SK-N-SH (cell line): ENCODE data around the gene GPC5. TPM values are rescaled to one million over a fixed set of nuclear protein-coding genes. Genes with fewer than 3 reads are reported as not detected.

ENCODE experiments used
- CTCF ChIA-PET: fragments of 300-600, 350-600 bp; formaldehyde crosslinking; extraction: SDS; loops from one replicate; lab custom pipeline; 2021; lab: Yijun Ruan, JAX
- POLR2A ChIA-PET: fragments of 350-600 bp; sonication (Branson Sonifier 250); formaldehyde crosslinking; extraction: SDS; loops from one replicate; lab custom pipeline; 2020; ENCODE audit warnings: antibody characterized with exemption, inconsistent platforms; lab: Yijun Ruan, JAX
- DNase-seq: peaks from one replicate; pipeline ENCODE4 v3.0.0; 2012
- H2AFZ ChIP-seq: fragments of 200-600 bp; sonication (generic); 2 replicates; pipeline ENCODE4 v1.8.1; 2016; ENCODE audit warnings: antibody characterized with exemption, mild to moderate bottlenecking, low read depth
- H3F3A ChIP-seq: fragments of 200-600 bp; sonication (generic); replicated peaks from 2 replicates; pipeline ENCODE3; 2016; ENCODE audit warnings: antibody characterized with exemption, mild to moderate bottlenecking; ENCODE audit not compliant: insufficient read depth
- H3K27ac ChIP-seq, 2 experiments: fragments of 200-500 bp in 1 of 2; fragments of 200-600 bp in 1 of 2; sonication (Bioruptor generic) in 1 of 2; sonication (generic), shearing (Covaris generic) in 1 of 2; 2 replicates each; pipeline versions ENCODE4 v1.5.1 to v1.6.1; 2014 to 2016; ENCODE audit warnings: low read depth in 2 of 2, inconsistent platforms in 1 of 2, low read length in 1 of 2, mild to moderate bottlenecking in 1 of 2, mixed read lengths in 1 of 2
- H3K27me3 ChIP-seq: fragments of 200-600 bp; sonication (generic), shearing (Covaris generic); 2 replicates; pipeline ENCODE4 v1.6.1; 2016; ENCODE audit warnings: mixed run types; ENCODE audit not compliant: insufficient read depth
- H3K36me3 ChIP-seq, 2 experiments: fragments of 200-500 bp in 1 of 2; fragments of 200-600 bp in 1 of 2; sonication (Bioruptor generic) in 1 of 2; sonication (generic) in 1 of 2; replicated peaks in 1 of 2; 2 replicates each; pipeline versions ENCODE3 to v1.5.1; 2014 to 2016; ENCODE audit warnings: low read length in 1 of 2, mild to moderate bottlenecking in 1 of 2; ENCODE audit not compliant: insufficient read depth in 2 of 2, control insufficient read depth in 1 of 2
- H3K4me1 ChIP-seq, 2 experiments: fragments of 200-500 bp in 1 of 2; fragments of 200-600 bp in 1 of 2; sonication (Bioruptor generic) in 1 of 2; sonication (generic), shearing (Covaris generic) in 1 of 2; 2 replicates each; pipeline versions ENCODE4 v1.5.1 to v1.6.1; 2014 to 2016; ENCODE audit warnings: low read depth in 1 of 2, low read length in 1 of 2, mixed run types in 1 of 2; ENCODE audit not compliant: insufficient read depth in 2 of 2, control insufficient read depth in 1 of 2
- H3K4me2 ChIP-seq: fragments of 200-600 bp; sonication (generic), shearing (Covaris generic); 2 replicates; pipeline ENCODE4 v1.6.1; 2017; ENCODE audit warnings: mixed run types
- H3K4me3 ChIP-seq, 2 experiments: fragments of 200-500 bp in 1 of 2; fragments of 200-600 bp in 1 of 2; sonication (Bioruptor generic) in 1 of 2; sonication (generic), shearing (Covaris generic) in 1 of 2; 2 replicates each; pipeline versions ENCODE4 v1.5.1 to v1.8.1; 2014 to 2016; ENCODE audit warnings: low read depth in 2 of 2, inconsistent platforms in 1 of 2, low read length in 1 of 2, mild to moderate bottlenecking in 1 of 2, mixed read lengths in 1 of 2, moderate library complexity in 1 of 2
- H3K79me2 ChIP-seq: fragments of 200-600 bp; sonication (generic); 2 replicates; pipeline ENCODE4 v1.8.1; 2017; ENCODE audit warnings: mild to moderate bottlenecking; ENCODE audit not compliant: insufficient read depth
- H3K9ac ChIP-seq: fragments of 200-600 bp; sonication (generic); 2 replicates; pipeline ENCODE4 v1.6.1; 2017; ENCODE audit warnings: mixed run types
- H3K9me2 ChIP-seq: fragments of 200-600 bp; sonication (generic); 2 replicates; pipeline ENCODE4 v1.6.1; 2017; ENCODE audit warnings: mixed run types
- H3K9me3 ChIP-seq: fragments of 200-600 bp; sonication (generic); 2 replicates; pipeline ENCODE4 v1.6.1; 2017; ENCODE audit warnings: mixed run types, mild to moderate bottlenecking, moderate library complexity
- H4K20me1 ChIP-seq: fragments of 200-600 bp; sonication (generic); 2 replicates; pipeline ENCODE4 v1.6.1; 2017; ENCODE audit warnings: mild to moderate bottlenecking, mixed run types; ENCODE audit not compliant: insufficient read depth
- EZH2phosphoT487 ChIP-seq: fragments of 200-600 bp; sonication (generic); IDR thresholded peaks from 2 replicates; pipeline ENCODE4 v1.6.1; 2017; ENCODE audit warnings: low read depth, mixed run types, mild to moderate bottlenecking, antibody characterized with exemption, moderate library complexity, borderline replicate concordance
- GATA2 ChIP-seq: sonication (generic); formaldehyde crosslinking; IDR thresholded peaks from 2 replicates; pipeline ENCODE4 v1.5.0; 2020; ENCODE audit warnings: mild to moderate bottlenecking, missing genetic modification reagents
- RXRA ChIP-seq: IDR thresholded peaks from 2 replicates; pipeline ENCODE4 v1.4.0; 2012; ENCODE audit warnings: low read depth, mild to moderate bottlenecking, borderline replicate concordance
- SMC3 ChIP-seq: IDR thresholded peaks from 2 replicates; pipeline ENCODE4 v1.6.1; 2012; ENCODE audit warnings: low read depth, low read length, improper control_type of control experiment
- TEAD4 ChIP-seq: IDR thresholded peaks from 2 replicates; pipeline ENCODE4 v1.4.0; 2012; ENCODE audit warnings: mild to moderate bottlenecking, borderline replicate concordance; ENCODE audit not compliant: insufficient read depth
- YY1 ChIP-seq: IDR thresholded peaks from 2 replicates; pipeline ENCODE4 v1.4.0; 2012; ENCODE audit warnings: low read depth, mild to moderate bottlenecking
- WGBS: methylation state at CpG from one replicate; pipeline ENCODE4 v1.1.6; 2017; ENCODE audit warnings: low lambda C conversion rate; 5-methylcytosine and 5-hydroxymethylcytosine counted together
- polyA plus RNA-seq, 3 experiments: library from polyadenylated mRNA; depleted of rRNA; stranded (reverse); fragments of >200 nt; gene quantifications; 2 replicates each; pipeline ENCODE4 v1.2.3, GENCODE V29; 2012
- TF ChIP-seq, protein P1 (sequence below): IDR thresholded peaks from 2 replicates; pipeline ENCODE4 v1.4.0; 2012; ENCODE audit warnings: low read depth, borderline replicate concordance
- TF ChIP-seq, protein P2 (sequence below): fragments of 200-600 bp; sonication (generic); IDR thresholded peaks from 2 replicates; pipeline ENCODE4 v1.6.1; 2017; ENCODE audit warnings: antibody characterized with exemption, mild to moderate bottlenecking, moderate library complexity
- TF ChIP-seq, protein P3 (sequence below): fragments of 150-350 bp; IDR thresholded peaks from 2 replicates; pipeline ENCODE4 v1.6.1; 2017; ENCODE audit warnings: antibody characterized with exemption, low read length, low read depth, borderline replicate concordance
- TF ChIP-seq, protein P4 (sequence below): IDR thresholded peaks from 2 replicates; pipeline ENCODE4 v1.6.1; 2012; ENCODE audit warnings: mild to moderate bottlenecking, low read depth, low read length, moderate library complexity

The GPC5 gene
- polyA plus RNA-seq, 1 of the 3 experiments (the other 2 are of a cell fraction), result 0.03 TPM

DNA sequence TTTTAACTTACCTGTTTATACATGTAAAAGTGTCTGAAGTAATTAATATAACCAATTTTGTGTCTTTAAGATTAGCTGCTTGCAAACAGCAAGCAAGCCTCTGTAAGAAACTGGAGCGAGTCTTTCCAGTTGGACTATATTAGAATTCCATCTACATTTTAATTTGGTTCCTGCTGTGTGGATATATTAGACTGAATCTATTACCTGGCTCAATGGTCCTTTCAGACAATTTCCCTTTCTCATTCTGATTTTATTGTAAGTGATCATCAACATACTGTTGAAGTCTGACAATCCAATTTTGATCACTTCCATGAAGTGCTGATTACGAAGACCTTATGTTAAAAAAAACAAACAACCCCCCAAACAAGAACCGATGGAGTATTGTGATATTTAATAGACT lies 72.3 kb downstream of the GPC5 start:
- no peaks in the 10 kb centered on the region for H3F3A ChIP-seq
- H3K9me2 ChIP-seq, result no peaks in the 10 kb centered on the region

More for the DNA sequence above, 72.3 kb downstream of the GPC5 start:
- H3K4me3 ChIP-seq, result no peak overlapping the region
- TF ChIP-seq, protein P1, sequence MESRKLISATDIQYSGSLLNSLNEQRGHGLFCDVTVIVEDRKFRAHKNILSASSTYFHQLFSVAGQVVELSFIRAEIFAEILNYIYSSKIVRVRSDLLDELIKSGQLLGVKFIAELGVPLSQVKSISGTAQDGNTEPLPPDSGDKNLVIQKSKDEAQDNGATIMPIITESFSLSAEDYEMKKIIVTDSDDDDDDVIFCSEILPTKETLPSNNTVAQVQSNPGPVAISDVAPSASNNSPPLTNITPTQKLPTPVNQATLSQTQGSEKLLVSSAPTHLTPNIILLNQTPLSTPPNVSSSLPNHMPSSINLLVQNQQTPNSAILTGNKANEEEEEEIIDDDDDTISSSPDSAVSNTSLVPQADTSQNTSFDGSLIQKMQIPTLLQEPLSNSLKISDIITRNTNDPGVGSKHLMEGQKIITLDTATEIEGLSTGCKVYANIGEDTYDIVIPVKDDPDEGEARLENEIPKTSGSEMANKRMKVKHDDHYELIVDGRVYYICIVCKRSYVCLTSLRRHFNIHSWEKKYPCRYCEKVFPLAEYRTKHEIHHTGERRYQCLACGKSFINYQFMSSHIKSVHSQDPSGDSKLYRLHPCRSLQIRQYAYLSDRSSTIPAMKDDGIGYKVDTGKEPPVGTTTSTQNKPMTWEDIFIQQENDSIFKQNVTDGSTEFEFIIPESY, result no peak
- no peak for TF ChIP-seq RXRA
- TF ChIP-seq YY1, result no peak
- TF ChIP-seq, protein P2, sequence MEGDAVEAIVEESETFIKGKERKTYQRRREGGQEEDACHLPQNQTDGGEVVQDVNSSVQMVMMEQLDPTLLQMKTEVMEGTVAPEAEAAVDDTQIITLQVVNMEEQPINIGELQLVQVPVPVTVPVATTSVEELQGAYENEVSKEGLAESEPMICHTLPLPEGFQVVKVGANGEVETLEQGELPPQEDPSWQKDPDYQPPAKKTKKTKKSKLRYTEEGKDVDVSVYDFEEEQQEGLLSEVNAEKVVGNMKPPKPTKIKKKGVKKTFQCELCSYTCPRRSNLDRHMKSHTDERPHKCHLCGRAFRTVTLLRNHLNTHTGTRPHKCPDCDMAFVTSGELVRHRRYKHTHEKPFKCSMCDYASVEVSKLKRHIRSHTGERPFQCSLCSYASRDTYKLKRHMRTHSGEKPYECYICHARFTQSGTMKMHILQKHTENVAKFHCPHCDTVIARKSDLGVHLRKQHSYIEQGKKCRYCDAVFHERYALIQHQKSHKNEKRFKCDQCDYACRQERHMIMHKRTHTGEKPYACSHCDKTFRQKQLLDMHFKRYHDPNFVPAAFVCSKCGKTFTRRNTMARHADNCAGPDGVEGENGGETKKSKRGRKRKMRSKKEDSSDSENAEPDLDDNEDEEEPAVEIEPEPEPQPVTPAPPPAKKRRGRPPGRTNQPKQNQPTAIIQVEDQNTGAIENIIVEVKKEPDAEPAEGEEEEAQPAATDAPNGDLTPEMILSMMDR, result no peak
- TF ChIP-seq, protein P3, sequence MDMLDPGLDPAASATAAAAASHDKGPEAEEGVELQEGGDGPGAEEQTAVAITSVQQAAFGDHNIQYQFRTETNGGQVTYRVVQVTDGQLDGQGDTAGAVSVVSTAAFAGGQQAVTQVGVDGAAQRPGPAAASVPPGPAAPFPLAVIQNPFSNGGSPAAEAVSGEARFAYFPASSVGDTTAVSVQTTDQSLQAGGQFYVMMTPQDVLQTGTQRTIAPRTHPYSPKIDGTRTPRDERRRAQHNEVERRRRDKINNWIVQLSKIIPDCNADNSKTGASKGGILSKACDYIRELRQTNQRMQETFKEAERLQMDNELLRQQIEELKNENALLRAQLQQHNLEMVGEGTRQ, result no peak
- TF ChIP-seq SMC3, result no peak
- no peak for TF ChIP-seq EZH2phosphoT487
- TF ChIP-seq GATA2 (CRISPR knock-in tag), result no peak
- TF ChIP-seq, protein P4, sequence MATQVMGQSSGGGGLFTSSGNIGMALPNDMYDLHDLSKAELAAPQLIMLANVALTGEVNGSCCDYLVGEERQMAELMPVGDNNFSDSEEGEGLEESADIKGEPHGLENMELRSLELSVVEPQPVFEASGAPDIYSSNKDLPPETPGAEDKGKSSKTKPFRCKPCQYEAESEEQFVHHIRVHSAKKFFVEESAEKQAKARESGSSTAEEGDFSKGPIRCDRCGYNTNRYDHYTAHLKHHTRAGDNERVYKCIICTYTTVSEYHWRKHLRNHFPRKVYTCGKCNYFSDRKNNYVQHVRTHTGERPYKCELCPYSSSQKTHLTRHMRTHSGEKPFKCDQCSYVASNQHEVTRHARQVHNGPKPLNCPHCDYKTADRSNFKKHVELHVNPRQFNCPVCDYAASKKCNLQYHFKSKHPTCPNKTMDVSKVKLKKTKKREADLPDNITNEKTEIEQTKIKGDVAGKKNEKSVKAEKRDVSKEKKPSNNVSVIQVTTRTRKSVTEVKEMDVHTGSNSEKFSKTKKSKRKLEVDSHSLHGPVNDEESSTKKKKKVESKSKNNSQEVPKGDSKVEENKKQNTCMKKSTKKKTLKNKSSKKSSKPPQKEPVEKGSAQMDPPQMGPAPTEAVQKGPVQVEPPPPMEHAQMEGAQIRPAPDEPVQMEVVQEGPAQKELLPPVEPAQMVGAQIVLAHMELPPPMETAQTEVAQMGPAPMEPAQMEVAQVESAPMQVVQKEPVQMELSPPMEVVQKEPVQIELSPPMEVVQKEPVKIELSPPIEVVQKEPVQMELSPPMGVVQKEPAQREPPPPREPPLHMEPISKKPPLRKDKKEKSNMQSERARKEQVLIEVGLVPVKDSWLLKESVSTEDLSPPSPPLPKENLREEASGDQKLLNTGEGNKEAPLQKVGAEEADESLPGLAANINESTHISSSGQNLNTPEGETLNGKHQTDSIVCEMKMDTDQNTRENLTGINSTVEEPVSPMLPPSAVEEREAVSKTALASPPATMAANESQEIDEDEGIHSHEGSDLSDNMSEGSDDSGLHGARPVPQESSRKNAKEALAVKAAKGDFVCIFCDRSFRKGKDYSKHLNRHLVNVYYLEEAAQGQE, result no peak
- no peak for TF ChIP-seq TEAD4
- TF ChIP-seq, all 33 proteins: peak for 0
- 36% methylated on average over 3 of the region's 3 CpGs for WGBS
- H3K9me3 ChIP-seq, result no peaks in the 10 kb centered on the region
- no peaks in the 10 kb centered on the region for H4K20me1 ChIP-seq
- no peak overlapping the region for H3K9ac ChIP-seq
- no peaks in the 10 kb centered on the region for H3K27me3 ChIP-seq
- no peaks in the 10 kb centered on the region for H3K36me3 ChIP-seq
- H3K27ac ChIP-seq, result no peak overlapping the region
- no peak overlapping the region for H2AFZ ChIP-seq
- H3K79me2 ChIP-seq, result no peaks in the 10 kb centered on the region
- no peak for DNase-seq
- CTCF ChIA-PET, result interaction anchor here (1.0 to 2.0 kb wide), 2 partner anchors 10 to 22 kb away, joined by 3 to 6 read pairs; no protein-coding TSS in a partner anchor
- no peak overlapping the region for H3K4me2 ChIP-seq
- POLR2A ChIA-PET, result no interaction called here
- no peaks in the 10 kb centered on the region; a peak in 1 of 4 replicates for H3K4me1 ChIP-seq
